HepG2 (cell line): Measurements from ENCODE around the gene FUBP3. TPM values are rescaled to one million over a fixed set of nuclear protein-coding genes. Genes with fewer than 3 reads are reported as not detected.

Experiments used
- EEA1 ChIP-seq: sonication (generic); formaldehyde crosslinking; IDR thresholded peaks from 2 replicates; pipeline ENCODE4 v1.5.1; 2020; ENCODE audit warnings: mild to moderate bottlenecking, missing genetic modification reagents, borderline replicate concordance
- MEF2D ChIP-seq: sonication (generic); formaldehyde crosslinking; IDR thresholded peaks from 2 replicates; pipeline ENCODE4 v1.5.1; 2020; ENCODE audit warnings: mild to moderate bottlenecking, missing genetic modification reagents
- MEIS1 ChIP-seq: sonication (generic); formaldehyde crosslinking; IDR thresholded peaks from 2 replicates; pipeline ENCODE4 v1.9.0; 2021; ENCODE audit warnings: mild to moderate bottlenecking, missing genetic modification reagents, moderate library complexity, borderline replicate concordance
- MIXL1 ChIP-seq: IDR thresholded peaks from 2 replicates; pipeline ENCODE4 v1.6.1; 2016
- MTA3 ChIP-seq: sonication (generic); formaldehyde crosslinking; IDR thresholded peaks from 2 replicates; pipeline ENCODE4 v1.4.0; 2020; ENCODE audit warnings: missing genetic modification reagents
- MTF2 ChIP-seq: sonication (generic); formaldehyde crosslinking; IDR thresholded peaks from 2 replicates; pipeline ENCODE4 v1.5.0; 2020; ENCODE audit warnings: missing genetic modification reagents, borderline replicate concordance
- SAP130 ChIP-seq: IDR thresholded peaks from 2 replicates; pipeline ENCODE4 v1.6.1; 2016; ENCODE audit warnings: low read depth
- SCMH1 ChIP-seq: sonication (generic); formaldehyde crosslinking; IDR thresholded peaks from 2 replicates; pipeline ENCODE4 v1.9.0; 2021; ENCODE audit warnings: missing genetic modification reagents, mild to moderate bottlenecking, borderline replicate concordance
- SRF ChIP-seq: IDR thresholded peaks from 2 replicates; pipeline ENCODE4 v1.6.1; 2011; ENCODE audit warnings: mild to moderate bottlenecking, low read depth, low read length, moderate library complexity
- TARDBP ChIP-seq: sonication (generic); formaldehyde crosslinking; IDR thresholded peaks from 2 replicates; pipeline ENCODE4 v1.8.0; 2022; ENCODE audit warnings: mild to moderate bottlenecking, missing genetic modification reagents
- ZNF331 ChIP-seq: sonication (generic); formaldehyde crosslinking; IDR thresholded peaks from 2 replicates; pipeline ENCODE4 v1.4.0; 2020; ENCODE audit warnings: missing genetic modification reagents
- ZNF546 ChIP-seq: sonication (generic); formaldehyde crosslinking; conservative IDR thresholded peaks from 2 replicates; pipeline ENCODE4 v1.8.1; 2023; ENCODE audit warnings: mild to moderate bottlenecking, missing genetic modification reagents
- ZNF550 ChIP-seq: sonication (generic); formaldehyde crosslinking; IDR thresholded peaks from 2 replicates; pipeline ENCODE4 v1.4.0; 2020; ENCODE audit warnings: mild to moderate bottlenecking, missing genetic modification reagents, borderline replicate concordance
- ZNF652 ChIP-seq: IDR thresholded peaks from 2 replicates; pipeline ENCODE4 v1.6.1; 2016; ENCODE audit warnings: low read depth, borderline replicate concordance
- ZSCAN9 ChIP-seq: IDR thresholded peaks from 2 replicates; pipeline ENCODE4 v1.6.1; 2016; ENCODE audit warnings: borderline replicate concordance
- polyA plus RNA-seq, 8 experiments: library from polyadenylated mRNA; depleted of rRNA in 3 of 8; stranded (reverse) in 7 of 8; unstranded in 1 of 8; fragments of >200 nt; fragmentation: Illumina TruSeq in 4 of 8; extraction: Trizol in 4 of 8; gene quantifications; 2 replicates each; pipeline versions ENCODE4 v1.2.1 to v1.2.3, GENCODE V29; 2011 to 2016; ENCODE audit warnings: low read depth in 4 of 8, missing spikeins in 1 of 8, mixed read lengths in 1 of 8; ENCODE audit not compliant: insufficient read depth in 1 of 8
- total RNA-seq, 5 experiments: library from RNA; depleted of rRNA; stranded (reverse); fragments of >200 nt; fragmentation: Illumina TruSeq; extraction: Trizol; gene quantifications; 2 replicates each; pipeline ENCODE4 v1.2.3, GENCODE V29; 2016; ENCODE audit warnings: low read depth in 1 of 5
- TF ChIP-seq, protein P1 (sequence below): sonication (generic); formaldehyde crosslinking; IDR thresholded peaks from 2 replicates; pipeline ENCODE4 v1.4.0; 2020; ENCODE audit warnings: mild to moderate bottlenecking, missing genetic modification reagents, borderline replicate concordance
- TF ChIP-seq, protein P2 (sequence below): sonication (generic); formaldehyde crosslinking; IDR thresholded peaks from 2 replicates; pipeline ENCODE4 v1.5.1; 2020; ENCODE audit warnings: missing genetic modification reagents, mild to moderate bottlenecking, borderline replicate concordance
- TF ChIP-seq, protein P3 (sequence below): sonication (generic); formaldehyde crosslinking; IDR thresholded peaks from 2 replicates; pipeline ENCODE4 v1.4.0; 2020; ENCODE audit warnings: missing genetic modification reagents
- TF ChIP-seq, protein P4 (sequence below): sonication (generic); formaldehyde crosslinking; IDR thresholded peaks from 2 replicates; pipeline ENCODE4 v1.5.0; 2020; ENCODE audit warnings: mild to moderate bottlenecking, missing genetic modification reagents, moderate library complexity
- TF ChIP-seq, protein P5 (sequence below): sonication (generic); formaldehyde crosslinking; IDR thresholded peaks from 2 replicates; pipeline ENCODE4 v1.4.0; 2020; ENCODE audit warnings: missing genetic modification reagents, borderline replicate concordance
- TF ChIP-seq, protein P6 (sequence below): sonication (generic); formaldehyde crosslinking; IDR thresholded peaks from 2 replicates; pipeline ENCODE4 v1.8.1; 2023; ENCODE audit warnings: mild to moderate bottlenecking, inconsistent platforms, moderate library complexity, missing genetic modification reagents, borderline replicate concordance

Gene FUBP3
- total and polyA plus RNA-seq, 2 of the 13 experiments (the other 11 are each of a cell fraction or from before 2014, with no cell fraction given): 28.7 to 40.0 TPM

DNA sequence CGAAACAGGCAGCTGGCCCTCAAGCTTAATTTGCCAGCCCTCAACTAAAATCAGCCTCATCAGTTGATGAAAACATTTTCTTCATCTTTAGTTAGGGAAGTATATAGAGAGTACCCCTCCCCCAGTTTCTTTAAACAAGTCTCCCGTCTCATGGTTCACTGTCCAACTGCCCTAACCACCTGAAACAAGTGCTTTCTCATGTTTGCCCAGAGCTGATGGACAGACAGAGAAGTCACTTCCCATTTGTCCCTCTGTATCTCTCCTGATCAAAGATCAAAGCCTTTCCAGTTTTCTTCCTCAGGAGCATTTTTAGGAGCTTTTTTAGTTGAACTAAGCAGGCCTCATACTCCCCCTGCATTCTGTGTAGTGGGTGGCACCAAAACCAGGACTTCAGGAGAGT lies 21.7 kb downstream of the FUBP3 start (continued):
- TF ChIP-seq, protein P1, sequence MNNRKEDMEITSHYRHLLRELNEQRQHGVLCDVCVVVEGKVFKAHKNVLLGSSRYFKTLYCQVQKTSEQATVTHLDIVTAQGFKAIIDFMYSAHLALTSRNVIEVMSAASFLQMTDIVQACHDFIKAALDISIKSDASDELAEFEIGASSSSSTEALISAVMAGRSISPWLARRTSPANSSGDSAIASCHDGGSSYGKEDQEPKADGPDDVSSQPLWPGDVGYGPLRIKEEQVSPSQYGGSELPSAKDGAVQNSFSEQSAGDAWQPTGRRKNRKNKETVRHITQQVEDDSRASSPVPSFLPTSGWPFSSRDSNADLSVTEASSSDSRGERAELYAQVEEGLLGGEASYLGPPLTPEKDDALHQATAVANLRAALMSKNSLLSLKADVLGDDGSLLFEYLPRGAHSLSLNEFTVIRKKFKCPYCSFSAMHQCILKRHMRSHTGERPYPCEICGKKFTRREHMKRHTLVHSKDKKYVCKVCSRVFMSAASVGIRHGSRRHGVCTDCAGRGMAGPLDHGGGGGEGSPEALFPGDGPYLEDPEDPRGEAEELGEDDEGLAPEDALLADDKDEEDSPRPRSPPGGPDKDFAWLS (CRISPR knock-in tag): no peak
- TF ChIP-seq, protein P2, sequence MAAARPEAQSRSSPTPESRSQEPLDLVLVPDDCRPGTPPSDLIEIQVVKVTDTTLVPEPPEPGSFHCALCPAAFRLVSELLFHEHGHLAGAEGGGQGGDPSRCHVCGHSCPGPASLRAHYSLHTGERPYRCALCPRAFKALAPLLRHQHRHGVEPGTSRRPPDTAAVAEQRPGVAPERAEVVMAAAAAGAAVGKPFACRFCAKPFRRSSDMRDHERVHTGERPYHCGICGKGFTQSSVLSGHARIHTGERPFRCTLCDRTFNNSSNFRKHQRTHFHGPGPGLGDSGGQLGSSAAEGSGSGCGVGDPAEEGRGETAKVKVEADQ: no peak
- TF ChIP-seq MEIS1 (CRISPR knock-in tag) (no peak), MTF2 (no peak), ZNF652 (CRISPR knock-in tag) (no peak), EEA1 (CRISPR knock-in tag) (no peak), SCMH1 (CRISPR knock-in tag) (no peak), MTA3 (CRISPR knock-in tag) (no peak), ZNF550 (no peak), ZSCAN9 (CRISPR knock-in tag) (no peak), ZNF546 (CRISPR knock-in tag) (no peak), TARDBP (peak; percentile 16; the same call in 1 of the 2 replicates), SRF (no peak), MEF2D (0 out of 2 replicates have a peak, but pooled peaks have one; percentile 26), ZNF331 (CRISPR knock-in tag) (peak; percentile 60; the same call in 1 of the 2 replicates), MIXL1 (peak; percentile 21; the same call in 1 of the 2 replicates), SAP130 (CRISPR knock-in tag) (peak; percentile 46; the same call in 1 of the 2 replicates)
- TF ChIP-seq, protein P3, sequence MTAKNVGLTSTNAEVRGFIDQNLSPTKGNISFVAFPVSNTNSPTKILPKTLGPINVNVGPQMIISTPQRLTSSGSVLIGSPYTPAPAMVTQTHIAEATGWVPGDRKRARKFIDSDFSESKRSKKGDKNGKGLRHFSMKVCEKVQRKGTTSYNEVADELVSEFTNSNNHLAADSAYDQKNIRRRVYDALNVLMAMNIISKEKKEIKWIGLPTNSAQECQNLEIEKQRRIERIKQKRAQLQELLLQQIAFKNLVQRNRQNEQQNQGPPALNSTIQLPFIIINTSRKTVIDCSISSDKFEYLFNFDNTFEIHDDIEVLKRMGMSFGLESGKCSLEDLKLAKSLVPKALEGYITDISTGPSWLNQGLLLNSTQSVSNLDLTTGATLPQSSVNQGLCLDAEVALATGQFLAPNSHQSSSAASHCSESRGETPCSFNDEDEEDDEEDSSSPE (CRISPR knock-in tag): no peak
- TF ChIP-seq, protein P4, sequence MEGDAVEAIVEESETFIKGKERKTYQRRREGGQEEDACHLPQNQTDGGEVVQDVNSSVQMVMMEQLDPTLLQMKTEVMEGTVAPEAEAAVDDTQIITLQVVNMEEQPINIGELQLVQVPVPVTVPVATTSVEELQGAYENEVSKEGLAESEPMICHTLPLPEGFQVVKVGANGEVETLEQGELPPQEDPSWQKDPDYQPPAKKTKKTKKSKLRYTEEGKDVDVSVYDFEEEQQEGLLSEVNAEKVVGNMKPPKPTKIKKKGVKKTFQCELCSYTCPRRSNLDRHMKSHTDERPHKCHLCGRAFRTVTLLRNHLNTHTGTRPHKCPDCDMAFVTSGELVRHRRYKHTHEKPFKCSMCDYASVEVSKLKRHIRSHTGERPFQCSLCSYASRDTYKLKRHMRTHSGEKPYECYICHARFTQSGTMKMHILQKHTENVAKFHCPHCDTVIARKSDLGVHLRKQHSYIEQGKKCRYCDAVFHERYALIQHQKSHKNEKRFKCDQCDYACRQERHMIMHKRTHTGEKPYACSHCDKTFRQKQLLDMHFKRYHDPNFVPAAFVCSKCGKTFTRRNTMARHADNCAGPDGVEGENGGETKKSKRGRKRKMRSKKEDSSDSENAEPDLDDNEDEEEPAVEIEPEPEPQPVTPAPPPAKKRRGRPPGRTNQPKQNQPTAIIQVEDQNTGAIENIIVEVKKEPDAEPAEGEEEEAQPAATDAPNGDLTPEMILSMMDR (CRISPR knock-in tag): 0 out of 2 replicates have a peak, but pooled peaks have one; percentile 8
- TF ChIP-seq, protein P5, sequence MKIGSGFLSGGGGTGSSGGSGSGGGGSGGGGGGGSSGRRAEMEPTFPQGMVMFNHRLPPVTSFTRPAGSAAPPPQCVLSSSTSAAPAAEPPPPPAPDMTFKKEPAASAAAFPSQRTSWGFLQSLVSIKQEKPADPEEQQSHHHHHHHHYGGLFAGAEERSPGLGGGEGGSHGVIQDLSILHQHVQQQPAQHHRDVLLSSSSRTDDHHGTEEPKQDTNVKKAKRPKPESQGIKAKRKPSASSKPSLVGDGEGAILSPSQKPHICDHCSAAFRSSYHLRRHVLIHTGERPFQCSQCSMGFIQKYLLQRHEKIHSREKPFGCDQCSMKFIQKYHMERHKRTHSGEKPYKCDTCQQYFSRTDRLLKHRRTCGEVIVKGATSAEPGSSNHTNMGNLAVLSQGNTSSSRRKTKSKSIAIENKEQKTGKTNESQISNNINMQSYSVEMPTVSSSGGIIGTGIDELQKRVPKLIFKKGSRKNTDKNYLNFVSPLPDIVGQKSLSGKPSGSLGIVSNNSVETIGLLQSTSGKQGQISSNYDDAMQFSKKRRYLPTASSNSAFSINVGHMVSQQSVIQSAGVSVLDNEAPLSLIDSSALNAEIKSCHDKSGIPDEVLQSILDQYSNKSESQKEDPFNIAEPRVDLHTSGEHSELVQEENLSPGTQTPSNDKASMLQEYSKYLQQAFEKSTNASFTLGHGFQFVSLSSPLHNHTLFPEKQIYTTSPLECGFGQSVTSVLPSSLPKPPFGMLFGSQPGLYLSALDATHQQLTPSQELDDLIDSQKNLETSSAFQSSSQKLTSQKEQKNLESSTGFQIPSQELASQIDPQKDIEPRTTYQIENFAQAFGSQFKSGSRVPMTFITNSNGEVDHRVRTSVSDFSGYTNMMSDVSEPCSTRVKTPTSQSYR (CRISPR knock-in tag): peak; percentile 88; the same call in 1 of the 2 replicates
- TF ChIP-seq, protein P6, sequence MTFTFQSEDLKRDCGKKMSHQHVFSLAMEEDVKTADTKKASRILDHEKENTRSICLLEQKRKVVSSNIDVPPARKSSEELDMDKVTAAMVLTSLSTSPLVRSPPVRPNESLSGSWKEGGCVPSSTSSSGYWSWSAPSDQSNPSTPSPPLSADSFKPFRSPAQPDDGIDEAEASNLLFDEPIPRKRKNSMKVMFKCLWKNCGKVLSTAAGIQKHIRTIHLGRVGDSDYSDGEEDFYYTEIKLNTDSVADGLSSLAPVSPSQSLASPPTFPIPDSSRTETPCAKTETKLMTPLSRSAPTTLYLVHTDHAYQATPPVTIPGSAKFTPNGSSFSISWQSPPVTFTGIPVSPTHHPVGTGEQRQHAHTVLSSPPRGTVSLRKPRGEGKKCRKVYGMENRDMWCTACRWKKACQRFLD: no peak
